Measurements from ENCODE around the gene PATL2.
"Not testable (repeated sequence)": the region's sequence is repeated elsewhere in the genome, so short reads cannot be mapped to it uniquely, and the experiment has no call there.

The PATL2 gene

GRCh38 chr15:44646460-44646859 is 64.7 kb downstream of the PATL2 start:
- DNase-seq, result no peak

DNA sequence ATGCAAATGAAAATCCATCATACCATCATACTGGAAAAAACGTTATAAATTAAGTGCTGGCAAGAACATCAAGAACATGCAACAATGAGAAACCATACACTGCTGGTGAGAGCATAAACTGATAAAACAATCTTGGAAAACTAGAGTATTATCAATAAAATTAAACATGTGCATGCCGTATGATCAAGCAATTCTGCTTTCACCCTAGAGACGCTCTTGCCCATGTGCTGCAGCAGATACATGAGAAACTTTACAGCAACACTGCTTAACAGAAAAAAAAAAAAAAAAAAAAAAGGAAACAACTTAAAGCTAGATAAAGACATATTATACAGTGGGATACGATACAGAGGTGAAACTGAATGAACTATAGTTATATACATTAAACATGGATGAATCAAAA is 69.5 kb downstream of the PATL2 start:
- DNase-seq, result no peak

GRCh38 chr15:44636976-44637375 is 74.1 kb downstream of the PATL2 start:
- no peak for DNase-seq

- DNase-seq, result no peak
Measured at GRCh38 chr15:44633603-44634002, 77.5 kb downstream of the PATL2 start.

DNA sequence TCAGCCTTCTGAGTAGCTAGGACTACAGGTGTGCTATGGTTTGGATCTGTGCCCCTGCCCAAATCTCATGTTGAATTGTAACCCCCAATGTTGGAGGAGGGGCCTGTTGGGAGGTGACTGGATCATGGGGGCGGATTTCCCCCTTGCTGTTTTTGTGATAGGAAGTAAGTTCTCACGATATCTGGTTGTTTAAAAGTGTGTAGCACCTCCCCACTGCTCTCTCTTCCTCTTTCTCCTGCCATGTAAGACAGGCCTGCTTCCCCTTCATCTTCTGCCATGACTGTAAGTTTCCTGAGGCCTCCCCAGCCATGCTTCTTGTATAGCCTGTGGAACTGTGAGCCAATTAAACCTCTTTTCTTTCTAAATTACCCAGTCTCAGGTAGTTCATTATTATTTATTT is 85.8 kb downstream of the PATL2 start:
- not testable (repeated sequence) for DNase-seq

DNA sequence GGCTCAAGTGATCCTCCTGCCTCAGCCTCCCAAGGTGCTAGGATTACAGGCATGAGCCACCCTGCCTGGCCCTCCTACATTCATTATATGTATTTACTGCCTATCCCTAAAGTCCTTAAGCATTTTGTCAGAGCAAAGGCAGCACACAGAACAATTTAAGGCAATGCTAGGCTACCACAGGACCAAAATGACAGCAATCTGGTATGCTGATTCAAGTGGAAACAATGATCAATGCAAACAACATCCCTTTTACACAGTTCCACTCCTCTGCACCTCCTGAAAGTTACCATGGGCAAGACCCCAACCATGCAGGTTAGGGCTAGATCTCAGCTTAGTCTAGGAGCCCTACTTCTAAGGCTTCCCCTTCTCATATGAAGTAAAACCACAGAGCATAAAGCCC is 87.9 kb downstream of the PATL2 start:
- DNase-seq, result no peak

DNA sequence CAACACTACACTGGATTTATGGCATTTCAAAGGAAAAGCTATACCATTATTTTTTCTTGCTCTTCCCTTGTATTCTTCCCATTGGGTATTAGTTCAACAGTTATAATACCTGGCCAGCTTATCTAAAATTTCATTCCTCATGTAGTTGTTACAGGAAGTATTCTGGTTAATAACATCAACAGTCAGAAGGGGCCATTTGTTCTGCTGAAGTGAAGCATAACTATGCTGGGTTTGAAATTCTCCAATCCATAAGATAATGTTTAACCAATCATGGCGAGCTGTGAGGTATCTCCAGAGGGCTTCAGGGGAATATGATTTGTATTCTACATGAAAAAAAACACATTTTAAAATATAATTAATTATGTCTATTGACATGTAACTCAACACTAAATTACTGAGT is 91.0 kb downstream of the PATL2 start:
- DNase-seq, result no peak

DNA sequence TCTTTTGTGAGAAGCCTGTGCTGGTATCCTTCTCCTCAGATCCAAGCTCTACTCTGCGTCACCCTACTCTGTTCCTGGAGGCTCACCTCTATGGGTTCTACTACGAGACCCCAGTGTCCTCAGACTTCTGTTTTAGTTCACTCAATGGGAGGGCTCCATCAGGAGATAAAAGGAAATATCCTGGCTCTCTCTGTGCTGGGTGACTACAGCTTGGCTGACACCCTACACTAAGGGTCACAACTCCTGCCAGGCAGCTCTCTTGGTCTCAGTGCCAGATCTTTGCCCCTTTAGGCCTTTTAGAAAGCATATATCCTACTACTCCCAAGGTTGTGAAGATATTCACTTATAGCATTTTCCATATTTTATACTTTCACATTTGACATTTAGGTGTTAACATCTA is 94.1 kb downstream of the PATL2 start:
- DNase-seq, result no peak

All from DMS 273 treated with DMSO at 0.1 percent for 48 hours (cell line).